K562 (cell line): ENCODE measurements around the gene PRKAG1. TPM values are rescaled to one million over a fixed set of nuclear protein-coding genes. Genes with fewer than 3 reads are reported as not detected.

ENCODE experiments used
- ATAC-seq: fragments of 200-7000 bp; cut with Tn5 transposase; 3 replicates; pipeline ENCODE4 v1.9.1; 2020; ENCODE audit warnings: moderate library complexity
- BruUV-seq: library from RNA; stranded (reverse); fragments of 400-500 nt; replicated peaks from 2 replicates; lab custom pipeline; 2021; lab: Mats Ljungman, UMichigan
- CTCF ChIA-PET: fragments of 300-600 bp; formaldehyde crosslinking; extraction: SDS; loops from one replicate; lab custom pipeline; 2021; ENCODE audit warnings: low intra/inter-chr PET ratio; lab: Yijun Ruan, JAX
- POLR2A ChIA-PET: fragments of 300-600, 350-650 bp; sonication (Branson Sonifier 250); formaldehyde crosslinking; extraction: SDS; loops from one replicate; lab custom pipeline; 2021; ENCODE audit warnings: antibody characterized with exemption, inconsistent platforms; lab: Yijun Ruan, JAX
- DNase-seq, 4 experiments: peaks; one replicate each; pipeline versions ENCODE4 v3.0.0 to v3.0.0-alpha.2; 2011 to 2018; ENCODE audit warnings: low spot score in 3 of 4, mixed read lengths in 3 of 4; ENCODE audit errors: extremely low read depth in 1 of 4
- FAIRE-seq: peaks from 2 replicates; lab custom pipeline; 2011; peaks lifted over from hg19 to GRCh38; lab: Jason Lieb, UNC
- H2AFZ ChIP-seq: 2 replicates; pipeline ENCODE4 v1.6.0; 2011; ENCODE audit warnings: low read depth, low read length, control low read depth, inconsistent platforms
- H3K27ac ChIP-seq: fragments of 200-600 bp; 3 replicates; pipeline ENCODE4 v1.8.0; 2011; ENCODE audit warnings: low read depth, mild to moderate bottlenecking, control low read depth, inconsistent platforms, low read length, moderate library complexity, mixed read lengths; ENCODE audit errors: extremely low read depth
- H3K27me3 ChIP-seq, 2 experiments: fragments of 300-600 bp in 1 of 2; 2 replicates in 1 of 2; 3 replicates in 1 of 2; pipeline versions ENCODE4 v1.6.0 to v1.8.0; 2011; ENCODE audit warnings: inconsistent platforms in 2 of 2, low read length in 2 of 2, mild to moderate bottlenecking in 1 of 2, mixed read lengths in 1 of 2, moderate library complexity in 1 of 2; ENCODE audit not compliant: control insufficient read depth in 2 of 2, insufficient read depth in 2 of 2
- H3K36me3 ChIP-seq: fragments of 300-600 bp; 3 replicates; pipeline ENCODE4 v1.8.0; 2011; ENCODE audit warnings: mild to moderate bottlenecking, low read length, inconsistent platforms; ENCODE audit not compliant: control insufficient read depth, insufficient read depth
- H3K4me1 ChIP-seq, 2 experiments: fragments of 200-600 bp in 1 of 2; replicated peaks in 1 of 2; 2 replicates in 1 of 2; 3 replicates in 1 of 2; pipeline versions ENCODE4 v1.5.1 to v1.8.0; 2011; ENCODE audit warnings: inconsistent platforms in 2 of 2, low read length in 2 of 2, mild to moderate bottlenecking in 1 of 2, mixed read lengths in 1 of 2, moderate library complexity in 1 of 2; ENCODE audit not compliant: control insufficient read depth in 2 of 2, insufficient read depth in 2 of 2
- H3K4me2 ChIP-seq: 2 replicates; pipeline ENCODE4 v1.6.1; 2011; ENCODE audit warnings: low read length, control low read depth, inconsistent platforms, mixed read lengths; ENCODE audit not compliant: insufficient read depth
- H3K4me3 ChIP-seq: fragments of 200-600 bp; sonication (generic), shearing (Covaris generic); 2 replicates; pipeline ENCODE4 v1.5.1; 2016; ENCODE audit warnings: control low read depth, inconsistent platforms
- H3K79me2 ChIP-seq: fragments of 200-600 bp; 3 replicates; pipeline ENCODE4 v1.8.0; 2011; ENCODE audit warnings: low read length, inconsistent platforms; ENCODE audit not compliant: control insufficient read depth, insufficient read depth
- H3K9ac ChIP-seq, 2 experiments: 2 replicates each; pipeline versions ENCODE4 v1.6.0 to v1.6.1; 2011; ENCODE audit warnings: low read depth in 2 of 2, low read length in 2 of 2, control low read depth in 1 of 2, inconsistent platforms in 1 of 2, mild to moderate bottlenecking in 1 of 2, mixed read lengths in 1 of 2; ENCODE audit not compliant: insufficient read depth in 1 of 2
- H3K9me1 ChIP-seq: one replicate; pipeline ENCODE4 v1.6.0; 2011; ENCODE audit warnings: inconsistent platforms, mild to moderate bottlenecking, low read length, moderate library complexity; ENCODE audit not compliant: control insufficient read depth, insufficient read depth
- H3K9me3 ChIP-seq: replicated peaks from 2 replicates; pipeline ENCODE4 v1.5.1; 2011; ENCODE audit warnings: low read depth, low read length, inconsistent platforms; ENCODE audit not compliant: control insufficient read depth, insufficient read depth
- H4K20me1 ChIP-seq: replicated peaks from 2 replicates; pipeline ENCODE4 v1.6.1; 2011; ENCODE audit warnings: low read length, inconsistent platforms, mixed read lengths; ENCODE audit not compliant: control insufficient read depth, insufficient read depth
- NR2C2 ChIP-seq, 2 experiments: fragments of 200-800 bp in 1 of 2; sonication (Bioruptor generic) in 1 of 2; sonication (generic) in 1 of 2; formaldehyde crosslinking in 1 of 2; IDR thresholded peaks; 2 replicates each; pipeline versions ENCODE4 v1.6.1 to v1.8.0; 2016 to 2022; ENCODE audit warnings: mild to moderate bottlenecking in 1 of 2, missing compliant biosample characterization in 1 of 2, missing genetic modification characterization in 1 of 2, missing genetic modification reagents in 1 of 2
- SAP30 ChIP-seq: fragments of 200-600 bp; sonication (generic); IDR thresholded peaks from 2 replicates; pipeline ENCODE4 v1.6.1; 2012; ENCODE audit warnings: borderline replicate concordance, low read depth, mild to moderate bottlenecking, moderate library complexity, low read length, control low read depth, inconsistent platforms; ENCODE audit not compliant: insufficient read depth, poor library complexity, severe bottlenecking
- TEAD2 ChIP-seq: fragments of 450-650 bp; IDR thresholded peaks from 2 replicates; pipeline ENCODE4 v1.6.1; 2016; ENCODE audit warnings: missing genetic modification characterization, control low read depth, missing compliant biosample characterization
- ZNF24 ChIP-seq: fragments of 450-650 bp; IDR thresholded peaks from 2 replicates; pipeline ENCODE4 v1.6.1; 2016
- WGBS: fragments of 100-300 bp; shearing (Covaris generic); methylation state at CpG from one replicate; pipeline ENCODE4 v1.1.6; 2016; ENCODE audit warnings: low coverage, mixed read lengths; ENCODE audit not compliant: insufficient coverage; ENCODE audit errors: missing lambda C conversion rate; 5-methylcytosine and 5-hydroxymethylcytosine counted together
- in situ Hi-C: fragments of 300-500 bp; cut with MboI; formaldehyde crosslinking; loops from 4 replicates; pipeline ENCODE4 v1.15.0; 2018; ENCODE audit warnings: inconsistent platforms, mixed read lengths
- intact Hi-C: fragments of 100-400 bp; cut with micrococcal nuclease; formaldehyde crosslinking; loops from 2 replicates; pipeline ENCODE4 v1.14.2; 2022
- polyA plus RNA-seq, 8 experiments: library from polyadenylated mRNA; depleted of rRNA in 4 of 8; stranded (reverse) in 5 of 8; unstranded in 3 of 8; fragments of >200 nt; fragmentation: Nextera tagmentation in 2 of 8; fragmentation: Illumina TruSeq in 1 of 8; extraction: Ambion mirVana in 2 of 8; extraction: Trizol in 1 of 8; gene quantifications; 2 replicates each; pipeline versions ENCODE4 v1.2.1 to v1.2.3, GENCODE V29; 2011 to 2014; ENCODE audit warnings: inconsistent platforms in 1 of 8, missing spikeins in 1 of 8
- total RNA-seq, 7 experiments: library from RNA; depleted of rRNA in 6 of 7; stranded (reverse); fragments of >200 nt in 6 of 7; fragmentation: Illumina TruSeq in 2 of 7; extraction: Trizol in 2 of 7; gene quantifications; 2 replicates each; pipeline versions ENCODE4 v1.2.1 to v1.2.3, GENCODE V29; 2011 to 2021; ENCODE audit warnings: low replicate concordance in 1 of 7
- TF ChIP-seq, protein P1 (sequence below): fragments of 250-450 bp; sonication (Bioruptor Pico); IDR thresholded peaks from 2 replicates; pipeline ENCODE4 v1.8.0; 2021; ENCODE audit warnings: moderate library complexity, mild to moderate bottlenecking, inconsistent platforms

Gene PRKAG1
- total and polyA plus RNA-seq, 9 of the 15 experiments (the other 6 are each of a cell fraction or from before 2014, with no cell fraction given): 51.1 to 126 (median 79.1) TPM

- no peaks in the 10 kb centered on the region for H3K79me2 ChIP-seq
- peaks cover 5% of the 10 kb centered on the region for H4K20me1 ChIP-seq
- H2AFZ ChIP-seq: no peak overlapping the region
- no peak overlapping the region for H3K4me3 ChIP-seq
- peaks cover 28 to 60% of the 10 kb centered on the region in 2 experiments; a peak in 4 of 5 replicates for H3K27me3 ChIP-seq
- WGBS: 21% methylated on average over 2 of the region's 2 CpGs
- peaks cover 3% of the 10 kb centered on the region for H3K9me1 ChIP-seq
- in situ Hi-C loops: no loop called here
- no peak overlapping the region for H3K9ac ChIP-seq
- ATAC-seq (no peak), DNase-seq (no peak), FAIRE-seq (no peak)
- no peaks in the 10 kb centered on the region for H3K9me3 ChIP-seq
- no peak overlapping the region for H3K27ac ChIP-seq
- peaks cover 2 to 13% of the 10 kb centered on the region in 2 experiments; a peak in 3 of 5 replicates for H3K4me1 ChIP-seq
- ChIA-PET POLR2A (interaction anchor here (0.7 kb wide), 1 partner anchor 32 kb away, joined by 3 read pairs; no protein-coding TSS in a partner anchor), CTCF (interaction anchor here (0.6 kb wide), 1 partner anchor 83 kb away, joined by 3 read pairs; no protein-coding TSS in a partner anchor)
- no peaks in the 10 kb centered on the region for H3K36me3 ChIP-seq
- no peak overlapping the region for H3K4me2 ChIP-seq
- intact Hi-C loops: loop anchor here (5.0 to 10.0 kb wide), 2 partner anchors 54 to 231 kb away; no protein-coding TSS in a partner anchor
- TF ChIP-seq TEAD2 (tag): no peak
- TF ChIP-seq SAP30: no peak
- peak; percentile 35; the same call in 1 of the 2 replicates for TF ChIP-seq ZNF24
- TF ChIP-seq, protein P1, sequence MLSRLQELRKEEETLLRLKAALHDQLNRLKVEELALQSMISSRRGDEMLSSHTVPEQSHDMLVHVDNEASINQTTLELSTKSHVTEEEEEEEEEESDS: no peak
- no peak for TF ChIP-seq NR2C2 (CRISPR knock-in tag; IDR thresholded peaks at IDR 0.05)
- TF ChIP-seq NR2C2 (tag; IDR thresholded peaks at IDR 0.05): no peak
- BruUV-seq: no TSS peak
Observed at GRCh38 chr12:48985901-48986300, 32.7 kb downstream of the PRKAG1 start.
